ENCODE measurements around the gene MED29.

The MED29 gene

GRCh38 chr19:39350156-39350555, 41.0 kb upstream of the MED29 start:
- no peak overlapping the region for H3K27ac ChIP-seq
- TF ChIP-seq CTCF (conservative IDR thresholded peaks at IDR 0.05): no peak

GRCh38 chr19:39351537-39352064, 39.6 kb upstream of the MED29 start:
- no peak for TF ChIP-seq CTCF (conservative IDR thresholded peaks at IDR 0.05)
- H3K27ac ChIP-seq: no peak overlapping the region

- H3K27ac ChIP-seq: no peak overlapping the region
- TF ChIP-seq CTCF (conservative IDR thresholded peaks at IDR 0.05): no peak
These were observed 38.6 kb upstream of the MED29 start for GRCh38 chr19:39352381-39353255.

GRCh38 chr19:39355253-39355652, 35.9 kb upstream of the MED29 start:
- no peak overlapping the region for H3K27ac ChIP-seq
- TF ChIP-seq CTCF (conservative IDR thresholded peaks at IDR 0.05): no peak

GRCh38 chr19:39356073-39356472, 35.1 kb upstream of the MED29 start:
- H3K27ac ChIP-seq: no peak overlapping the region
- no peak for TF ChIP-seq CTCF (conservative IDR thresholded peaks at IDR 0.05)

- TF ChIP-seq CTCF (conservative IDR thresholded peaks at IDR 0.05): no peak
- H3K27ac ChIP-seq: no peak overlapping the region
These were observed 34.5 kb upstream of the MED29 start for GRCh38 chr19:39356647-39357046.

- no peak overlapping the region for H3K27ac ChIP-seq
- TF ChIP-seq CTCF (conservative IDR thresholded peaks at IDR 0.05): no peak
These were observed 32.2 kb upstream of the MED29 start for GRCh38 chr19:39359026-39359425.

All from VCaP (cell line).